GM18499 (cell line): ENCODE data around the gene SCD5.
"Not testable (repeated sequence)": the region's sequence is repeated elsewhere in the genome, so short reads cannot be mapped to it uniquely, and the experiment has no call there.

Source experiments
- ATAC-seq: cut with Tn5 transposase; IDR thresholded peaks from one replicate; pipeline ENCODE4 v1.9.1; 2021; ENCODE audit warnings: moderate number of reproducible peaks; ENCODE audit not compliant: insufficient read depth, unreplicated experiment

The SCD5 gene

GRCh38 chr4:82798168-82799005 is at the start of gene SCD5:
Gene SCD5 (minus strand): TSS chr4:82798796. CDS start chr4:82798537, 259 bp downstream.
- no peak for ATAC-seq

- no peak for ATAC-seq
These were observed 44.0 kb upstream of the SCD5 start for GRCh38 chr4:82842593-82842992.

GRCh38 chr4:82839624-82840023 is 41.0 kb upstream of the SCD5 start:
- ATAC-seq, result no peak

- no peak for ATAC-seq
These were observed 35.2 kb upstream of the SCD5 start for GRCh38 chr4:82833696-82834313.

GRCh38 chr4:82833060-82833459 is 34.5 kb upstream of the SCD5 start:
- not testable (repeated sequence) for ATAC-seq

GRCh38 chr4:82825425-82825824 is 26.8 kb upstream of the SCD5 start:
- ATAC-seq, result no peak

- no peak for ATAC-seq
These were observed 24.5 kb upstream of the SCD5 start for GRCh38 chr4:82823062-82823461.

- no peak for ATAC-seq
These were observed 22.1 kb upstream of the SCD5 start for GRCh38 chr4:82820689-82821088.

GRCh38 chr4:82818664-82819662 is 20.4 kb upstream of the SCD5 start:
- ATAC-seq, result no peak

GRCh38 chr4:82816874-82817273 is 18.3 kb upstream of the SCD5 start:
- ATAC-seq, result not testable (repeated sequence)

- no peak for ATAC-seq
These were observed 15.4 kb upstream of the SCD5 start for GRCh38 chr4:82814034-82814433.

- no peak for ATAC-seq
These were observed 13.3 kb upstream of the SCD5 start for GRCh38 chr4:82811838-82812341.

- ATAC-seq, result no peak
These were observed 12.8 kb upstream of the SCD5 start for GRCh38 chr4:82811392-82811791.

- ATAC-seq, result no peak
These were observed 11.6 kb upstream of the SCD5 start for GRCh38 chr4:82810176-82810575.

- ATAC-seq, result no peak
These were observed 11.0 kb upstream of the SCD5 start for GRCh38 chr4:82809619-82810018.

- no peak for ATAC-seq
These were observed 5.2 kb upstream of the SCD5 start for GRCh38 chr4:82803746-82804145.

- ATAC-seq, result no peak
These were observed 4.3 kb upstream of the SCD5 start for GRCh38 chr4:82802911-82803310.

- no peak for ATAC-seq
These were observed 3.4 kb upstream of the SCD5 start for GRCh38 chr4:82801910-82802521.

- ATAC-seq, result no peak
These were observed 648 bp upstream of the SCD5 start for GRCh38 chr4:82799006-82799881.
